COLO829 (cell line): Measurements from ENCODE around the gene PLEKHH1.

Source experiments
- DNase-seq: peaks from one replicate; pipeline ENCODE4 v3.0.0; 2012; ENCODE audit warnings: low spot score

Gene PLEKHH1

DNA sequence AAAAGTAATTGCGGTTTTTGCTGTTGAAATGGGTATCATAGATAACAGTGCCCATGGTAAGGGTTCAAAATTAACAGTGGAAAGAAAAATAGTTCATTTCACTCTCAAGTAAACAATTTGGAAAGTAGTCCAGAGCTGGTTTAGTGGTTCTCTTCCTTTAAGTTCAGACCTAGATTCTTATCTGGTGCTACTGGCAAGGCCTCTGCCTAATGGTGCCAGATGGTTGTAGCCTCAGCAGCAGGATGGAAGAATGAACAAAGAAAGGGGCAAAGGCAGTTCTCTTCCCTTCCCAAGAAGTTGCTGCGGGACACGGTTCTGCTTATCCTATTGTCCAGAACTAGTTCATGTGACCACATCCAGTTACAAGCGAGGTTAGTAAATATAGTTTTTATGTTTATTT is 97.1 kb downstream of the PLEKHH1 start:
- DNase-seq: no peak

DNA sequence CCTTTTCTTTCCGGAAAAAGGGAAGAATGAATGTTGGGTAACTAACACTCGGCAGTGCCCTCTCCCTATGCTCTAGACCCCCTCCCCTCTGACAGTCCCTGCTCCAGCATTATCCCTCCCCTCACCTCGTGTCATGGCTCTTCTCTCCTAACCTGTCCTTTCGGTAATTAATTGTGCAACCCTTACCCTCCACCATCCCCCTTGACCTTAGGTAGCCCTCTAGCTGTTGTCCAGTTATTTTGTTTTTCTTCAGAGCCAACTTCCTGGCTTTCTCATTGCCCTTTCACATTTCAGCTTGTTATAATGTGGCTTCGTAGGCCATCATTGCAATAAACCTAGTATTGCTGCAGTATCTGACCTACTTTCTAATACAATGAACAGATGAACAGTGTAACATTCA is 97.8 kb downstream of the PLEKHH1 start:
- no peak for DNase-seq

- DNase-seq: no peak
These were observed 100.5 kb downstream of the PLEKHH1 start for GRCh38 chr14:67633451-67634147.

- no peak for DNase-seq
These were observed 103.3 kb downstream of the PLEKHH1 start for GRCh38 chr14:67636361-67636919.

GRCh38 chr14:67638642-67639041 is 105.6 kb downstream of the PLEKHH1 start:
- DNase-seq: no peak
